A673 (cell line): ENCODE results near the gene SSNA1. TPM values are rescaled to one million over a fixed set of nuclear protein-coding genes. Genes with fewer than 3 reads are reported as not detected.

Experiments
- Bru-seq: library from RNA; stranded (reverse); fragments of 400-500 nt; gene quantifications from one replicate; lab custom pipeline; 2021; lab: Mats Ljungman, UMichigan
- BruChase-seq, 2 experiments: library from RNA; stranded (reverse); fragments of 400-500 nt; gene quantifications; one replicate each; lab custom pipeline; 2021; lab: Mats Ljungman, UMichigan
- BruUV-seq: library from RNA; stranded (reverse); fragments of 400-500 nt; replicated peaks from 2 replicates; lab custom pipeline; 2021; lab: Mats Ljungman, UMichigan
- CTCF ChIA-PET: fragments of 300-600 bp; sonication (Branson Sonifier 250); formaldehyde crosslinking; loops from one replicate; lab custom pipeline; 2022; ENCODE audit warnings: antibody characterized with exemption; lab: Charles Lee
- POLR2A ChIA-PET: fragments of 300-600 bp; sonication (Branson Sonifier 250); formaldehyde crosslinking; loops from one replicate; lab custom pipeline; 2022; ENCODE audit warnings: antibody characterized with exemption; ENCODE audit not compliant: low non-redundant PET; lab: Charles Lee
- DNase-seq: peaks from one replicate; pipeline ENCODE4 v3.0.0-alpha.2; 2015; ENCODE audit warnings: low spot score
- H3K27ac ChIP-seq: fragments of 200-600 bp; sonication (generic); 2 replicates; pipeline ENCODE4 v1.5.1; 2016; ENCODE audit warnings: mixed run types, low read depth, mild to moderate bottlenecking, mixed read lengths, antibody characterized with exemption, low read length; ENCODE audit not compliant: poor library complexity, severe bottlenecking
- H3K27me3 ChIP-seq: fragments of 200-600 bp; sonication (generic); replicated peaks from 2 replicates; pipeline ENCODE4 v1.6.1; 2017; ENCODE audit warnings: mixed run types, low read depth, mild to moderate bottlenecking, mixed read lengths, antibody characterized with exemption, low read length; ENCODE audit not compliant: insufficient read depth, poor library complexity
- H3K36me3 ChIP-seq: fragments of 200-600 bp; sonication (generic); 2 replicates; pipeline ENCODE4 v1.6.1; 2016; ENCODE audit warnings: mixed run types, mild to moderate bottlenecking, mixed read lengths, antibody characterized with exemption, low read length; ENCODE audit not compliant: insufficient read depth, poor library complexity, severe bottlenecking
- H3K4me1 ChIP-seq: fragments of 200-600 bp; sonication (generic); 2 replicates; pipeline ENCODE4 v1.6.1; 2017; ENCODE audit warnings: mixed run types, mild to moderate bottlenecking, mixed read lengths, antibody characterized with exemption, low read length; ENCODE audit not compliant: insufficient read depth, poor library complexity, severe bottlenecking
- H3K4me3 ChIP-seq: fragments of 200-600 bp; sonication (generic); 2 replicates; pipeline ENCODE4 v1.5.1; 2016; ENCODE audit warnings: low read depth, mixed run types, mild to moderate bottlenecking, mixed read lengths, low read length; ENCODE audit not compliant: poor library complexity, severe bottlenecking
- H3K9me3 ChIP-seq: fragments of 200-600 bp; sonication (generic); 2 replicates; pipeline ENCODE4 v1.6.1; 2016; ENCODE audit warnings: mixed run types, low read depth, mild to moderate bottlenecking, mixed read lengths, antibody characterized with exemption, low read length; ENCODE audit not compliant: poor library complexity, severe bottlenecking
- CTCF ChIP-seq: fragments of 300-800, 200-600 bp; sonication (generic); conservative IDR thresholded peaks from 2 replicates; pipeline ENCODE4 v1.5.1; 2017; ENCODE audit warnings: low read depth, mild to moderate bottlenecking, antibody characterized with exemption, low read length, moderate library complexity, mixed read lengths
- EZH2 ChIP-seq: fragments of 200-600 bp; sonication (generic); IDR thresholded peaks from 2 replicates; pipeline ENCODE4 v1.6.1; 2017; ENCODE audit warnings: borderline replicate concordance, low read depth, mild to moderate bottlenecking, mixed read lengths, antibody characterized with exemption, low read length; ENCODE audit not compliant: poor library complexity, severe bottlenecking
- intact Hi-C: fragments of 100-400 bp; cut with micrococcal nuclease; formaldehyde crosslinking; loops from one replicate; pipeline ENCODE4 v1.10.0; 2022; ENCODE audit not compliant: unreplicated experiment
- long read RNA-seq: library from polyadenylated mRNA; stranded (forward); transcript quantifications from one replicate; pipeline ENCODE4 v2.0.0, GENCODE V29; 2022
- total RNA-seq: library from RNA; stranded (reverse); gene quantifications from 2 replicates; pipeline ENCODE4 v1.2.3, GENCODE V29; 2021

The SSNA1 gene
- total RNA-seq (86.8 and 87.3 TPM in 2 replicates), Bru-seq, nascent RNA (percentile 67 among the genes with signal in this experiment), BruChase-seq, experiment 1, labeled RNA remaining after a 2-hour chase (percentile 72 among the genes with signal in this experiment), BruChase-seq, experiment 2, labeled RNA remaining after a 6-hour chase (percentile 83 among the genes with signal in this experiment)
- long read RNA-seq, transcript SSNA1-201 (3 exons, 896 nt): minor isoform, 63 of 227 reads
- long read RNA-seq, transcript SSNA1-203 (2 exons, 570 nt): minor isoform, 8 of 227 reads
- long read RNA-seq, transcript SSNA1-202 (2 exons, 1,170 nt): major isoform, 107 of 227 reads
- long read RNA-seq, partial matches to known transcripts: 1 of 227 reads
- long read RNA-seq, other reads (novel, unspliced or antisense): 44 of 227 reads

- CTCF ChIA-PET: interaction anchor here (0.6 to 1.8 kb wide), 5 partner anchors 12 to 159 kb away, joined by 3 to 13 read pairs (median 3); no protein-coding TSS in a partner anchor
- POLR2A ChIA-PET: interaction anchor here (0.9 kb wide), 1 partner anchor 52 kb away, joined by 4 read pairs; the partner anchor contains the start of gene TUBB4B
- Histone ChIP-seq H3K4me3 (peak within 1 kb of the TSS; percentile 98), H3K4me1 (peaks cover 10% of the 10 kb centered on the region), H3K36me3 (peaks cover 3% of the 10 kb centered on the region), H3K9me3 (no peaks in the 10 kb centered on the region), H3K27ac (peak within 1 kb of the TSS; percentile 96), H3K27me3 (no peaks in the 10 kb centered on the region)
- peak; percentile 45 for TF ChIP-seq CTCF
- no peak for TF ChIP-seq EZH2
- BruUV-seq: TSS peak; percentile 87
- DNase-seq: peak; percentile 93
- intact Hi-C loops: no loop called here
Measured at GRCh38 chr9:137188490-137189296, at the start of gene SSNA1, which contains the start of gene ANAPC2. TSS of gene SSNA1 (plus strand) at chr9:137188676. CDS start at chr9:137188727, 51 bp downstream. TSS of gene ANAPC2 (minus strand) at chr9:137188560. CDS start at chr9:137188532, 28 bp downstream.

GRCh38 chr9:137138722-137139467 is 49.6 kb upstream of the SSNA1 start, which contains the start of gene GRIN1:
TSS of gene GRIN1 (plus strand) at chr9:137139154. CDS start at chr9:137139487, 333 bp downstream.
- Histone ChIP-seq H3K4me3 (no peak within 1 kb of the TSS), H3K9me3 (no peaks in the 10 kb centered on the region), H3K4me1 (no peaks in the 10 kb centered on the region), H3K27ac (no peak within 1 kb of the TSS), H3K36me3 (no peaks in the 10 kb centered on the region), H3K27me3 (peaks cover 95% of the 10 kb centered on the region)
- peak; percentile 58 for DNase-seq
- intact Hi-C loops: no loop called here
- POLR2A ChIA-PET: no interaction called here
- BruUV-seq: no TSS peak
- CTCF ChIA-PET: no interaction called here
- TF ChIP-seq EZH2 (no peak), CTCF (no peak)
